ENCODE measurements around the gene SYDE1.

Gene SYDE1

GRCh38 chr19:15161028-15161984 lies 54.1 kb downstream of the SYDE1 start:
- Histone ChIP-seq H3K27me3 (ENCODE audit: insufficient read depth, low read depth, severe bottlenecking) (peaks cover 16% of the 10 kb centered on the region), H3K9me3 (ENCODE audit: severe bottlenecking) (peaks cover 22% of the 10 kb centered on the region), H3K4me3 (ENCODE audit: low read depth, low read length) (no peak overlapping the region), H3K36me3 (no peaks in the 10 kb centered on the region), H3K27ac (no peak overlapping the region)
- peak; percentile 68 for DNase-seq
- peak; percentile 76 for TF ChIP-seq CTCF (IDR thresholded peaks at IDR 0.05; ENCODE audit: low read depth, low read length)

Data from WERI-Rb-1 (cell line).